DND-41 (cell line): ENCODE results near the gene TTC24.

Experiments
- CTCF ChIP-seq: IDR thresholded peaks from 2 replicates; pipeline ENCODE4 v1.5.1; 2012; ENCODE audit warnings: borderline replicate concordance, low read length, moderate library complexity, mild to moderate bottlenecking; ENCODE audit not compliant: poor library complexity, severe bottlenecking; ENCODE audit errors: extremely low read depth
- EZH2 ChIP-seq: IDR thresholded peaks from 3 replicates; pipeline ENCODE4 v1.6.1; 2012; ENCODE audit warnings: borderline replicate concordance, low read depth, mild to moderate bottlenecking, moderate library complexity, low read length, inconsistent platforms; ENCODE audit not compliant: severe bottlenecking

DNA sequence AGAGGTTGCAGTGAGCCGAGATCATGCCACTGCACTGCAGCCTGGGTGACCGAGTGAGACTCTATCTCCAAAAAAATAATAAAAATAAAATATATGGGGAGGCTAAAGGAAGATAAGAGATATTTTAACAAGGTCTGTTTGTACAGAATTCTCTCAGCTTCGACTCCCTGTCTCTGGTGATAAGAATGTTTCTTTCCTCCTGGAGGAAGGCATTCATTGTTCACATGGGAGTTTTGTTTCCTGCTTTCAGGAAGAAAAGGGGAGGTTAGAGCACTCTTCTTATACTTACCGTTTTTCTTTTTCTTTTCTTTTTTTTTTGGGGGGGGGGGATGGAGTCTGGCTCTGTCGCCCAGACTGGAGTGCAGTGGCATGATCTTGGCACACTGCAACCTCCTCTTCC is 10.0 kb downstream of the TTC24 start:
- TF ChIP-seq CTCF (no peak), EZH2 (no peak)
